Measurements from ENCODE around the gene CRELD2.

Gene CRELD2

GRCh38 chr22:49917974-49918910 is at the start of gene CRELD2, which contains the start of gene ALG12:
TSS of gene CRELD2 (plus strand) at chr22:49918634. CDS start at chr22:49918770, 136 bp downstream.
TSS of gene ALG12 (minus strand) at chr22:49918438. CDS start at chr22:49913765, 4,673 bp downstream.
- DNase-seq, result peak; percentile 93

GRCh38 chr22:49869086-49869830 is 49.2 kb upstream of the CRELD2 start:
- DNase-seq, result no peak

GRCh38 chr22:49869845-49870712 is 48.4 kb upstream of the CRELD2 start:
- DNase-seq, result no peak

- no peak for DNase-seq
These were observed 47.0 kb upstream of the CRELD2 start for GRCh38 chr22:49871482-49871881.

GRCh38 chr22:49872347-49872746 is 46.1 kb upstream of the CRELD2 start:
- no peak for DNase-seq

GRCh38 chr22:49873228-49873940 is 45.0 kb upstream of the CRELD2 start:
- no peak for DNase-seq

GRCh38 chr22:49877642-49878041 is 40.8 kb upstream of the CRELD2 start:
- no peak for DNase-seq

- no peak for DNase-seq
These were observed 40.2 kb upstream of the CRELD2 start for GRCh38 chr22:49878206-49878605.

GRCh38 chr22:49879871-49880270 is 38.6 kb upstream of the CRELD2 start:
- DNase-seq, result no peak

GRCh38 chr22:49880281-49880680 is 38.2 kb upstream of the CRELD2 start:
- DNase-seq, result no peak

GRCh38 chr22:49881856-49882255 is 36.6 kb upstream of the CRELD2 start:
- DNase-seq, result no peak

- DNase-seq, result no peak
These were observed 35.7 kb upstream of the CRELD2 start for GRCh38 chr22:49882519-49883293.

- no peak for DNase-seq
These were observed 35.2 kb upstream of the CRELD2 start for GRCh38 chr22:49883294-49883640.

GRCh38 chr22:49884075-49884474 is 34.4 kb upstream of the CRELD2 start:
- no peak for DNase-seq

GRCh38 chr22:49884503-49885260 is 33.8 kb upstream of the CRELD2 start:
- no peak for DNase-seq

GRCh38 chr22:49885281-49885680 is 33.2 kb upstream of the CRELD2 start:
- no peak for DNase-seq

GRCh38 chr22:49885881-49886280 is 32.6 kb upstream of the CRELD2 start:
- no peak for DNase-seq

- no peak for DNase-seq
These were observed 31.9 kb upstream of the CRELD2 start for GRCh38 chr22:49886346-49887063.

GRCh38 chr22:49887064-49887451 is 31.4 kb upstream of the CRELD2 start:
- DNase-seq, result no peak

- no peak for DNase-seq
These were observed 30.7 kb upstream of the CRELD2 start for GRCh38 chr22:49887702-49888101.
